HG03196 (cell line): ENCODE measurements around the gene SPP2.

Experiments
- ATAC-seq: cut with Tn5 transposase; IDR thresholded peaks from one replicate; pipeline ENCODE4 v1.9.1; 2021; ENCODE audit not compliant: unreplicated experiment

Gene SPP2, protein sequence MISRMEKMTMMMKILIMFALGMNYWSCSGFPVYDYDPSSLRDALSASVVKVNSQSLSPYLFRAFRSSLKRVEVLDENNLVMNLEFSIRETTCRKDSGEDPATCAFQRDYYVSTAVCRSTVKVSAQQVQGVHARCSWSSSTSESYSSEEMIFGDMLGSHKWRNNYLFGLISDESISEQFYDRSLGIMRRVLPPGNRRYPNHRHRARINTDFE

GRCh38 chr2:234050455-234051135 lies at the start of gene SPP2:
Gene SPP2 (plus strand): TSS chr2:234050702. CDS start chr2:234050787, 85 bp downstream.
- no peak for ATAC-seq

GRCh38 chr2:234001380-234002160 lies 48.9 kb upstream of the SPP2 start:
- ATAC-seq = no peak

- no peak for ATAC-seq
These were observed 48.2 kb upstream of the SPP2 start for GRCh38 chr2:234002281-234002680.

- no peak for ATAC-seq
These were observed 46.4 kb upstream of the SPP2 start for GRCh38 chr2:234003972-234004617.

DNA sequence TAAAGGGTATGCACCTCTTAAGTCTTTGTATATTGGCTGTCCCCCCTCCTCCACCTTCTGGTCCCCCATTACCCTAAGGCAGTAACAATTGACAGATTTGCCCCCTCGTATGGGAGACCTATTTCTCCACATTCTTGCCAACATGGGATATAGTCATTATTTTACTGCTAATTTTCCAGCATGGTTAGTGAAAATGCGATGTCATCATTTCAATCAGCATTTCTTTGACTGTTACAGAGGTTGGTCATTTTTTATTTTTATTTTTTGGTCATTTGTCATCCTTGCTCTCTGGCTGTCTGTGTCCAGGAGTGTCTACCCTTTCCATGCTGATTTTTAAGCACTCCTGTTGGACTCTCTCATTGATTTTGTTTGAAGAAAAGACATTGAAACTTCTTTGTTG lies 45.4 kb upstream of the SPP2 start:
- no peak for ATAC-seq

GRCh38 chr2:234006501-234006900 lies 44.0 kb upstream of the SPP2 start:
- ATAC-seq = no peak

- ATAC-seq = no peak
These were observed 36.1 kb upstream of the SPP2 start for GRCh38 chr2:234014427-234014826.

- no peak for ATAC-seq
These were observed 34.6 kb upstream of the SPP2 start for GRCh38 chr2:234015861-234016260.

- ATAC-seq = no peak
These were observed 30.6 kb upstream of the SPP2 start for GRCh38 chr2:234019896-234020295.

- ATAC-seq = no peak
These were observed 30.2 kb upstream of the SPP2 start for GRCh38 chr2:234020332-234020731.

DNA sequence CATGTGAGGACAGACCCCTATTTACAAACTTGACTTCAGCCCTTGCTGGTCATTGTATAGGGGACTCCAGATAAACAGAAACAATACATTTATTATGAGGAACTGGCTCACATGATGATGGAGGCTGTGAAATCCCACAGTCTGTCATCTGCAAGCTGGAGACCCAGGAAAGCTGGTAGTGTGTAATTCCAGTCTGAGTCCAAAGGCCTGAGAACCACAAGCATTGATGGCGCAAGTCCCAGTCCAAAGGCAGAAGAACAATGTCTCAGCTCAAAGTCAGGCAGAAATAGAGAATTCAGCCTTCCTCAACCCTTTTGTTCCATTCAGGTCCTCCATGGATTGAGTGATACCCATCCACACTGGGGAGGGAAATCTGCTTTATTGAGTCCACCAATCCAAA lies 28.1 kb upstream of the SPP2 start:
- no peak for ATAC-seq

DNA sequence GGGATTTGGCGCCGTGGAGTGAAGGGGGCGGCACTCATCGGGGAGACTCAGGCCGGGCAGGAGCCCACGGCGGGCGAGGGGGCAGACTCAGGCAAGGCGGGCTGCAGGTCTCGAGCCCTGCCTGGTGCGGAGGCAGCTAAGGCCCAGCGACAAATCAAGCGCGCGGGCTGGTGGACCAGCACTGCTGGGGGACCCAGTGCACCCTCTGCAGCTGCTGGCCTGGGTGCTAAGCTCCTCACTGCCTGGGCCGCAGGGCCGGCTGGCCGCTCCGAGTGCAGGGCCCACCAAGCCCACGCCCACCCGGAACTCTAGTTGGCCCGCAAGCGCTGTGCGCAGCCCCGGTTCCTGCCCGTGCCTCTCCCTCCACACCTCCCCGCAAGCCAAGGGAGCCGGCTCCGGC lies 26.2 kb upstream of the SPP2 start:
- no peak for ATAC-seq

GRCh38 chr2:234025466-234025865 lies 25.0 kb upstream of the SPP2 start:
- ATAC-seq = no peak

- ATAC-seq = no peak
These were observed 24.6 kb upstream of the SPP2 start for GRCh38 chr2:234025891-234026401.

DNA sequence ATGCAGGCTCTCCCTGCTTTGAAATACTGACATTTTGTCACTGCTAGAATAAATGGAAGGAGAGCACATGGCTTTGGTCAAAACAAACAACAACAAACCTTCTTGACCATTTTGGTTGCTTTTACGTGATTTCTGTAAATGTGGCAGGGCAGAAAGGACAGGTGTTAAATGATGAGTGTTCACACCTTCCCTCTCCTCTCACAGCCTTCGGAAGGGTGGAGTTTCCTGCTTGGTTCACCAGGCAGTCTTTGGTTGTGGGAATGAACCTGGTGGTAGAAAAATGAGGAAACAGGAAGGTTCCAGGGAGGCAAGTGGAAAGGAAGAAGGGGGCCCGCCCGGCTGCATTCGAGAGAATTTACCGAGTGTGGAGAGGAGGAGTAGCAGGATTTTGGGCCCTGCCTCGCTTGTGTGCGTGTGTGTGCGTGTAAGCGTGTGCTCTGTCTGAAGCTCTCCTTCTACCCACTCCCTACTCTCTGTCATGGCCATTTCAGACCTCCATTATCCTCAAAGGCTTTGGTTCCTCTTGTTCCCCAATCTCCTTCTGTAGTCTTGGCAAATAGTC lies 23.7 kb upstream of the SPP2 start:
- ATAC-seq = no peak

- no peak for ATAC-seq
These were observed 22.9 kb upstream of the SPP2 start for GRCh38 chr2:234027641-234028040.

DNA sequence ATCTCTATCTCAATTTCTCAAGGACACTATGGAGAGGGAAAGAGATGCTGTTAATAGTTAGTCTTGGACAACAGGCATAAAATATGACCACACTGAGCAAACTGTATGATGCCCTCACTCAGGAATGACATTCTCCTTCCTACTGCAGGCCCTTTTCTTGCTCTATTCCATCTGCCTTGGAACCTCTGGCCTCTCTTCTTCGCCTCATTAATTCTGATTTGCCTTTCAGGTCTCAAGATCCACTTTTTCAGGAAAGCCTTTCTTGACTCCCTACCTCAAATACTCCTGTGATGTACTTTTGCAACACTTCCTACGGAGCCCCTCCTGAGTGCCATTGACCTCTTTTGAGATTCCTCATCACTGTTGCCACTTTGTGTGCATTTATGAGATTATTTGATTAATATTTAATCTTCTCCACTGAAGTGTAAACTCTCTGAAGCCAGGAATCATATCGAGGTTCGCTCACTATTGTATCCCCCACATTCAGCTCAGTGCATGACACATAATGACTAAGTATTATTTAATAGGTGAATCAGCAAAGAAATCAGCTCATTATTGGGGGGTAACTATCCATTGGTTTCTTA lies 21.3 kb upstream of the SPP2 start:
- no peak for ATAC-seq

- ATAC-seq = no peak
These were observed 19.3 kb upstream of the SPP2 start for GRCh38 chr2:234031207-234031606.

- ATAC-seq = no peak
These were observed 18.1 kb upstream of the SPP2 start for GRCh38 chr2:234032279-234032856.

- ATAC-seq = no peak
These were observed 17.3 kb upstream of the SPP2 start for GRCh38 chr2:234033174-234033573.
